Heart right ventricle (tissue), 16 donors: ENCODE data around the gene PFDN2. TPM values are rescaled to one million over a fixed set of nuclear protein-coding genes. Genes with fewer than 3 reads are reported as not detected.

ENCODE experiments used
- ATAC-seq, 8 donors: fragments of 200-7000 bp; cut with Tn5 transposase; one replicate each; pipeline ENCODE4 v1.9.1; 2020; ENCODE audit warnings: mild to moderate bottlenecking in 8 of 8, moderate library complexity in 8 of 8, moderate number of reproducible peaks in 1 of 8
- DNase-seq, 2 donors: peaks; one replicate each; pipeline ENCODE4 v3.0.0-alpha.2; 2020
- H3K27ac ChIP-seq, 10 donors: fragments of 200-600 bp; sonication (generic) in 2 of 10; one replicate each; pipeline versions ENCODE4 v1.5.0 to v1.8.0; 2020 to 2022; ENCODE audit warnings: mild to moderate bottlenecking in 3 of 10
- H3K27me3 ChIP-seq, 7 donors: fragments of 200-600 bp; one replicate each; pipeline ENCODE4 v1.8.0; 2021 to 2022; ENCODE audit warnings: mild to moderate bottlenecking in 2 of 7
- H3K36me3 ChIP-seq, 9 donors: fragments of 200-600 bp; sonication (generic) in 1 of 9; one replicate each; pipeline versions ENCODE4 v1.5.0 to v1.8.0; 2020 to 2022; ENCODE audit warnings: mild to moderate bottlenecking in 2 of 9
- H3K4me1 ChIP-seq, 9 donors: fragments of 200-600 bp; sonication (generic) in 1 of 9; one replicate each; pipeline versions ENCODE4 v1.5.0 to v1.8.0; 2020 to 2022; ENCODE audit warnings: mild to moderate bottlenecking in 4 of 9
- H3K4me3 ChIP-seq, 10 donors: fragments of 200-600 bp; sonication (generic) in 2 of 10; one replicate each; pipeline versions ENCODE4 v1.5.0 to v1.8.0; 2020 to 2022; ENCODE audit warnings: mild to moderate bottlenecking in 7 of 10, moderate library complexity in 2 of 10
- H3K9me3 ChIP-seq, 11 donors: fragments of 200-600 bp in 10 of 11; sonication (generic) in 2 of 11; one replicate each; pipeline versions ENCODE4 v1.5.0 to v1.8.0; 2013 to 2022; ENCODE audit warnings: mild to moderate bottlenecking in 2 of 11, control low read depth in 1 of 11, moderate library complexity in 1 of 11
- WGBS, 2 donors: extraction: QIAGEN DNeasy Blood & Tissue Kit; methylation state at CpG; one replicate each; pipeline ENCODE4 v1.1.7; 2013; ENCODE audit warnings: inconsistent platforms in 1 of 2; 5-methylcytosine and 5-hydroxymethylcytosine counted together
- intact Hi-C, 10 donors: fragments of 100-400 bp; cut with DNase I; formaldehyde crosslinking; loops; one replicate each; pipeline versions ENCODE4 v1.11.1 to v1.14.2; 2022
- polyA plus RNA-seq, 2 donors: library from polyadenylated mRNA; stranded (reverse); fragments of 200-250 nt; gene quantifications; one replicate each; pipeline ENCODE4 v1.2.3, GENCODE V29; 2013
- total RNA-seq, 10 donors: library from RNA; stranded (reverse); fragmentation: NEBNext Ultra II Directional in 3 of 10; extraction: Animal tissue kit (Norgen Biotek cat#: 25700) in 3 of 10; gene quantifications; one replicate each; pipeline versions ENCODE4 v1.2.1 to v1.2.4, GENCODE V29; 2021 to 2023
- TF ChIP-seq, protein P1 (sequence below), 9 donors: fragments of 200-600 bp; sonication (generic) in 2 of 9; IDR thresholded peaks; one replicate each; pipeline versions ENCODE4 v1.5.0 to v1.8.0; 2021 to 2022; ENCODE audit warnings: antibody characterized with exemption in 9 of 9, mild to moderate bottlenecking in 5 of 9, moderate library complexity in 1 of 9
- donor health status: Arrhythmogenic right ventricular cardiomyopathy.
- donor health status: ischemic (EF 13 %, LVEDD 7.1; RV severe dilation, severe dysfunction).
- donor health status: healthy with polysubstance abuse.
- donor health status: DM: no; HTN: yes; CAD: no.
- donor health status: DM: no; HTN: no; CAD: no.
- donor health status: ischemic (EF 25% LVEDD 6.9; RV normal size, moderate dysfunction).
- donor health status: ischemic (EF 25% LVEDD 5.7; RV mildly dilated, moderate dysfunction).
- donor health status: healthy.
- donor health status: DM: yes; HTN: yes; CAD: no.
- donor health status: Ischemic cardiomyopathy.
- donor health status: ischemic (EF 35%, LVEDD 5.7; RV mildly dilated, moderate dysfunction).
- donor health status: nonischemic (EF 11% LVEDD 7.7; RV severe dilation, severe dysfunction).
- donor health status: DM: yes; HTN: yes; CAD: no.
- donor health status: PGD.
- donor health status: ischemic (EF 29% LVEDD 5.4; RV normal size, mild dysfunction).
- donor health status: nonischemic (EF 23%, LVEDD 6.1; RV moderate dilation, normal function).

PFDN2 gene
- total and polyA plus RNA-seq, 12 donors, result 44.6 to 273 (median 55.9) TPM

DNA sequence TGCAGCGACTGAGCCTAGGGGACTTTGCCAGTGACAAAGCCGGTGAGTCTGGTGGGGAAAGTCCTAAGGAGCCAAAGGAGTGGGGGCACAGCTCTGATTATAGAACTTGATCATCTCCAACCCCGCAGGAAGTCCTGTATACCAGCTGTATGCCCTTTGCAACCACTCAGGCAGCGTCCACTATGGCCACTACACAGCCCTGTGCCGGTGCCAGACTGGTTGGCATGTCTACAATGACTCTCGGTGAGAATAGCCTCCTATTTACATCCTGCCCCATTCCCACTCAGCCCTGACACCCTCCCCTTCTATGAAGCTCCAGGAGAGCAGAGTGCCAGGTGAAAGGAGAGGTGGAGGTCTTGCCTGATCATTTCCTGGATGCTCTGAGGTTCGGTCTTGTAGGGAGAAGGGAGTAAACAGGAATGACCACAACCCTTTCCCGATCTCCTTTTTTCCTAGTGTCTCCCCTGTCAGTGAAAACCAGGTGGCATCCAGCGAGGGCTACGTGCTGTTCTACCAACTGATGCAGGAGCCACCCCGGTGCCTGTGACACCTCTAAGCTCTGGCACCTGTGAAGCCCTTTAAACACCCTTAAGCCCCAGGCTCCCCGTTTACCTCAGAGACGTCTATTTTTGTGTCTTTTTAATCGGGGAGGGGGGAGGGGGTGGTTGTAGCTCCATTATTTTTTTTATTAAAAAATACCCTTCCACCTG lies 47.2 kb upstream of the PFDN2 start:
- H3K4me3 ChIP-seq, result peak overlapping the region; percentile 62 to 92 (median 78)
- intact Hi-C loops, result loop anchor here in 1 of 10 donors (5.0 kb wide), 1 partner anchor 33 kb away; the partner anchor contains the start of gene DEDD
- DNase-seq, result no peak
- H3K4me1 ChIP-seq, result peaks cover 12 to 48% (median 40%) of the 10 kb centered on the region in 9 donors
- peaks cover 0 to 66% (median 5%) of the 10 kb centered on the region in 9 donors for H3K36me3 ChIP-seq
- no peaks in the 10 kb centered on the region for H3K9me3 ChIP-seq
- ATAC-seq, result no peak
- 56 to 57% methylated on average over 14 of the region's 14 CpGs for WGBS, 2 donors
- peak overlapping the region; percentile 86 to 94 (median 88) for H3K27ac ChIP-seq
- TF ChIP-seq, protein P1, sequence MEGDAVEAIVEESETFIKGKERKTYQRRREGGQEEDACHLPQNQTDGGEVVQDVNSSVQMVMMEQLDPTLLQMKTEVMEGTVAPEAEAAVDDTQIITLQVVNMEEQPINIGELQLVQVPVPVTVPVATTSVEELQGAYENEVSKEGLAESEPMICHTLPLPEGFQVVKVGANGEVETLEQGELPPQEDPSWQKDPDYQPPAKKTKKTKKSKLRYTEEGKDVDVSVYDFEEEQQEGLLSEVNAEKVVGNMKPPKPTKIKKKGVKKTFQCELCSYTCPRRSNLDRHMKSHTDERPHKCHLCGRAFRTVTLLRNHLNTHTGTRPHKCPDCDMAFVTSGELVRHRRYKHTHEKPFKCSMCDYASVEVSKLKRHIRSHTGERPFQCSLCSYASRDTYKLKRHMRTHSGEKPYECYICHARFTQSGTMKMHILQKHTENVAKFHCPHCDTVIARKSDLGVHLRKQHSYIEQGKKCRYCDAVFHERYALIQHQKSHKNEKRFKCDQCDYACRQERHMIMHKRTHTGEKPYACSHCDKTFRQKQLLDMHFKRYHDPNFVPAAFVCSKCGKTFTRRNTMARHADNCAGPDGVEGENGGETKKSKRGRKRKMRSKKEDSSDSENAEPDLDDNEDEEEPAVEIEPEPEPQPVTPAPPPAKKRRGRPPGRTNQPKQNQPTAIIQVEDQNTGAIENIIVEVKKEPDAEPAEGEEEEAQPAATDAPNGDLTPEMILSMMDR (IDR thresholded peaks at IDR 0.05), result no peak
- no peaks in the 10 kb centered on the region for H3K27me3 ChIP-seq

DNA sequence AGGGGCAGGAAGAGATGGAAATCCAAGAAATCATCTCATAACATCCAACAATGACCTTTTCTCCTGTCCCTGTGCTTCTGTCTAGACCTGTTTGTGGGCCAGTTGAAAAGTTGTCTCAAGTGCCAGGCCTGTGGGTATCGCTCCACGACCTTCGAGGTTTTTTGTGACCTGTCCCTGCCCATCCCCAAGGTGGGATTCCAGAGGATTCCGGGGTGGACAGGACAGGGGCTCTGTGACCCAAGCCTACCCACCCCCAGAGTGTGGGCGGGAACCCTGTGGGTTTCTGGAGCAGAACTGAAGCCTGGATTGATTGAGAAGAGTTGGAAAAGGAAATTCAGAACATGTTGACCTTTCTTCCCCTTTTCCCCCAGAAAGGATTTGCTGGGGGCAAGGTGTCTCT lies 46.0 kb upstream of the PFDN2 start:
- no peak for ATAC-seq
- TF ChIP-seq, protein P1 (IDR thresholded peaks at IDR 0.05), result no peak
- Histone ChIP-seq H3K4me3 (no peak overlapping the region), H3K36me3 (peaks cover 0 to 54% (median 5%) of the 10 kb centered on the region in 9 donors), H3K4me1 (peaks cover 12 to 53% (median 46%) of the 10 kb centered on the region in 9 donors), H3K27ac (no peak overlapping the region), H3K9me3 (no peaks in the 10 kb centered on the region), H3K27me3 (no peaks in the 10 kb centered on the region)
- DNase-seq, result no peak
- 92 to 95% methylated on average over 5 of the region's 5 CpGs for WGBS, 2 donors
- intact Hi-C loops, result no loop called here

DNA sequence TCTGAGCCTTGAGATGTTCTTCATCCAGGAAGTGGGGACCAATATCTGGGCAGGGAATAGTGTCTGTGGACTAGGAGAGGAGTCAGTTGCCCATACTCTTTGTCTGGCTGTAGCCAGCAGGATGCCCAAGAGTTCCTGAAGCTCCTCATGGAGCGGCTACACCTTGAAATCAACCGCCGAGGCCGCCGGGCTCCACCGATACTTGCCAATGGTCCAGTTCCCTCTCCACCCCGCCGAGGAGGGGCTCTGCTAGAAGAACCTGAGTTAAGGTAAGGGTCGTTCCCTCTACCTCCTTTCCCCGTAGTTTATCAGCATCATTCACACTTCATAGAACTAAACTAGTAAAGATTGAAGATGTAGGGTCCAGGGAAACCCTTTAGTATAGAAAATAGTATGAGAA lies 45.0 kb upstream of the PFDN2 start:
- intact Hi-C loops, result no loop called here
- Histone ChIP-seq H3K36me3 (peaks cover 0 to 53% (median 5%) of the 10 kb centered on the region in 9 donors), H3K27ac (no peak overlapping the region), H3K4me1 (peaks cover 12 to 55% (median 46%) of the 10 kb centered on the region in 9 donors), H3K27me3 (no peaks in the 10 kb centered on the region), H3K9me3 (no peaks in the 10 kb centered on the region), H3K4me3 (no peak overlapping the region)
- WGBS, 2 donors, result 93 to 96% methylated on average over 10 of the region's 10 CpGs
- ATAC-seq, result no peak
- DNase-seq, result no peak
- TF ChIP-seq, protein P1 (IDR thresholded peaks at IDR 0.05), result no peak

DNA sequence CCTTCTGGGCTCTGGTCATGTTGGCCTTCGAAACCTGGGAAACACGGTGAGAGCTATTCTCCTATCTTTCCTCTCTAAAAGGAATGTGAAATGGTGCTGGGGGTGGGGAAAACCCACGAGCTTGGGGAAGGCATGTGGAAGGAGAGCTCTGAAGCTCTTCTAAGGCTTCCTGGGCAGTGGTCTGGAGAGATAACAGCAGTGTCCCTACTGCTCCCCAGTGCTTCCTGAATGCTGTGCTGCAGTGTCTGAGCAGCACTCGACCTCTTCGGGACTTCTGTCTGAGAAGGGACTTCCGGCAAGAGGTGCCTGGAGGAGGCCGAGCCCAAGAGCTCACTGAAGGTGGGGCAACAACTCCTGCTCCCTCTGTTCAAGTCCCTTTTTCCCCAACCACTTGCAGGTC lies 44.2 kb upstream of the PFDN2 start:
- Histone ChIP-seq H3K27ac (no peak overlapping the region), H3K4me3 (no peak overlapping the region), H3K4me1 (peaks cover 11 to 48% (median 42%) of the 10 kb centered on the region in 9 donors), H3K27me3 (no peaks in the 10 kb centered on the region), H3K9me3 (no peaks in the 10 kb centered on the region), H3K36me3 (peaks cover 0 to 61% (median 5%) of the 10 kb centered on the region in 9 donors)
- TF ChIP-seq, protein P1 (IDR thresholded peaks at IDR 0.05), result no peak
- no peak for ATAC-seq
- intact Hi-C loops, result no loop called here
- no peak for DNase-seq
- 53 to 56% methylated on average over 7 of the region's 7 CpGs for WGBS, 2 donors
